ENCODE data around the gene C1orf52. TPM values are rescaled to one million over a fixed set of nuclear protein-coding genes. Genes with fewer than 3 reads are reported as not detected.
A peak's percentile ranks its signal among the peaks of the same experiment; 100 is the strongest.

C1orf52 gene
- total RNA-seq, 1 experiment from 2014 or later = 44.5 TPM

DNA sequence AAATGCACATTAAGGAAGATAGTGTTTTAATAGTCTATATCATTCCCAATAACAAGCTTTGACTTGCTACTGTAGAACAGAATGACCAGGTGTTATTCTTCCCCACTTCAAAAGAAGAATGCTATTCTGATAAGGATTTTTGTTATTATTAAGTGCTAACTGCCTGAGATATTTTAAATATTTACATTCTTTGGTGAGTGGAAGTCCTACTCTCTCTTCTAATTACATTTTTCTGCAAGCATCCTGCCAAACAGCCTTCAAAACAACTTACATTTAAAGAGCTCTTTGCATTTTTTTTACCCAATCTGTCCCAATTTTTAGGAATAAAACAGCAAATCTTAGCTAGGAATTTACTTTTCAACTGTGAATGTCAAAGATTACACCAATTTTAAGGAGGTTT lies 35.2 kb downstream of the C1orf52 start:
- H3K36me3 Mint-ChIP-seq = no peaks in the 10 kb centered on the region
- TF ChIP-seq ZNF396 (CRISPR knock-in tag; IDR thresholded peaks at IDR 0.05; ENCODE audit: borderline replicate concordance) (no peak), MXD4 (CRISPR knock-in tag; IDR thresholded peaks at IDR 0.05; ENCODE audit: borderline replicate concordance) (no peak), ELF4 (CRISPR knock-in tag; IDR thresholded peaks at IDR 0.05; ENCODE audit: low read depth) (no peak), EMX1 (CRISPR knock-in tag; IDR thresholded peaks at IDR 0.05) (no peak), MYBL2 (CRISPR knock-in tag; IDR thresholded peaks at IDR 0.05) (no peak), ZNF138 (CRISPR knock-in tag; conservative IDR thresholded peaks at IDR 0.05) (no peak), ZNF671 (CRISPR knock-in tag; IDR thresholded peaks at IDR 0.05) (no peak)
- TF ChIP-seq, protein P1, sequence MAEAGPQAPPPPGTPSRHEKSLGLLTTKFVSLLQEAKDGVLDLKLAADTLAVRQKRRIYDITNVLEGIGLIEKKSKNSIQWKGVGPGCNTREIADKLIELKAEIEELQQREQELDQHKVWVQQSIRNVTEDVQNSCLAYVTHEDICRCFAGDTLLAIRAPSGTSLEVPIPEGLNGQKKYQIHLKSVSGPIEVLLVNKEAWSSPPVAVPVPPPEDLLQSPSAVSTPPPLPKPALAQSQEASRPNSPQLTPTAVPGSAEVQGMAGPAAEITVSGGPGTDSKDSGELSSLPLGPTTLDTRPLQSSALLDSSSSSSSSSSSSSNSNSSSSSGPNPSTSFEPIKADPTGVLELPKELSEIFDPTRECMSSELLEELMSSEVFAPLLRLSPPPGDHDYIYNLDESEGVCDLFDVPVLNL (CRISPR knock-in tag; IDR thresholded peaks at IDR 0.05; ENCODE audit: borderline replicate concordance, low read depth) = no peak
- TF ChIP-seq, protein P2, sequence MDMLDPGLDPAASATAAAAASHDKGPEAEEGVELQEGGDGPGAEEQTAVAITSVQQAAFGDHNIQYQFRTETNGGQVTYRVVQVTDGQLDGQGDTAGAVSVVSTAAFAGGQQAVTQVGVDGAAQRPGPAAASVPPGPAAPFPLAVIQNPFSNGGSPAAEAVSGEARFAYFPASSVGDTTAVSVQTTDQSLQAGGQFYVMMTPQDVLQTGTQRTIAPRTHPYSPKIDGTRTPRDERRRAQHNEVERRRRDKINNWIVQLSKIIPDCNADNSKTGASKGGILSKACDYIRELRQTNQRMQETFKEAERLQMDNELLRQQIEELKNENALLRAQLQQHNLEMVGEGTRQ (CRISPR knock-in tag; IDR thresholded peaks at IDR 0.05) = no peak
- TF ChIP-seq, protein P3, sequence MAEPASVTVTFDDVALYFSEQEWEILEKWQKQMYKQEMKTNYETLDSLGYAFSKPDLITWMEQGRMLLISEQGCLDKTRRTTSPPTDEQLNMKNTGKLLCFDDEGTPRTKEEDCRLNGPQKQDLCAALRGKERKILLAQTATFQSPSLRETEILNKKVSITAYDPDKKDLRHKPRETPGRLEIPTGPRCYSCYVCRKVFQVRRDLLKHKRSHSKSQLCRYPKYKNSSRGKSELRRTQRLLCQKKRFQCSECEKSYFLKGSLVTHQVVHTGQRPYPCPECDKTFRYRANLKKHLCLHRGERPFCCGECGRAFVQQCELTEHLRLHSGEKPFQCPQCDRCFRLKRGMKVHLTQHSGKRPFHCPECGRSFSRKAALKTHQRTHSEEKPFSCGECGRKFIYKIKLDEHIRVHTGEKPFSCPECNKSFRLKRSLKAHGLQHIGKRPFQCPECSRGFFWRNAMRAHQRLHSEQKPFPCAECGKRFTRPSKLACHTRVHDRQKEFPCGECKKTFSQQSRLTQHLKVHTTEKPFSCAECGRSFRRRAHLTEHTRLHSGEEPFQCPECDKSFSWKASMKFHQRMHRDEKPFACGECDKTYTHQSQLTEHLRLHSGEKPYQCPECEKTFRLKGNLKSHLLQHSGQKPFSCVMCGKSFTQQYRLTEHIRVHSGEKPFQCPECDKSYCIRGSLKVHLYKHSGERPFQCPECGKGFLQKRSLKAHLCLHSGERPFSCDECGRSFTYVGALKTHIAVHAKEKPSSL (CRISPR knock-in tag; conservative IDR thresholded peaks at IDR 0.05) = no peak
- TF ChIP-seq, protein P4, sequence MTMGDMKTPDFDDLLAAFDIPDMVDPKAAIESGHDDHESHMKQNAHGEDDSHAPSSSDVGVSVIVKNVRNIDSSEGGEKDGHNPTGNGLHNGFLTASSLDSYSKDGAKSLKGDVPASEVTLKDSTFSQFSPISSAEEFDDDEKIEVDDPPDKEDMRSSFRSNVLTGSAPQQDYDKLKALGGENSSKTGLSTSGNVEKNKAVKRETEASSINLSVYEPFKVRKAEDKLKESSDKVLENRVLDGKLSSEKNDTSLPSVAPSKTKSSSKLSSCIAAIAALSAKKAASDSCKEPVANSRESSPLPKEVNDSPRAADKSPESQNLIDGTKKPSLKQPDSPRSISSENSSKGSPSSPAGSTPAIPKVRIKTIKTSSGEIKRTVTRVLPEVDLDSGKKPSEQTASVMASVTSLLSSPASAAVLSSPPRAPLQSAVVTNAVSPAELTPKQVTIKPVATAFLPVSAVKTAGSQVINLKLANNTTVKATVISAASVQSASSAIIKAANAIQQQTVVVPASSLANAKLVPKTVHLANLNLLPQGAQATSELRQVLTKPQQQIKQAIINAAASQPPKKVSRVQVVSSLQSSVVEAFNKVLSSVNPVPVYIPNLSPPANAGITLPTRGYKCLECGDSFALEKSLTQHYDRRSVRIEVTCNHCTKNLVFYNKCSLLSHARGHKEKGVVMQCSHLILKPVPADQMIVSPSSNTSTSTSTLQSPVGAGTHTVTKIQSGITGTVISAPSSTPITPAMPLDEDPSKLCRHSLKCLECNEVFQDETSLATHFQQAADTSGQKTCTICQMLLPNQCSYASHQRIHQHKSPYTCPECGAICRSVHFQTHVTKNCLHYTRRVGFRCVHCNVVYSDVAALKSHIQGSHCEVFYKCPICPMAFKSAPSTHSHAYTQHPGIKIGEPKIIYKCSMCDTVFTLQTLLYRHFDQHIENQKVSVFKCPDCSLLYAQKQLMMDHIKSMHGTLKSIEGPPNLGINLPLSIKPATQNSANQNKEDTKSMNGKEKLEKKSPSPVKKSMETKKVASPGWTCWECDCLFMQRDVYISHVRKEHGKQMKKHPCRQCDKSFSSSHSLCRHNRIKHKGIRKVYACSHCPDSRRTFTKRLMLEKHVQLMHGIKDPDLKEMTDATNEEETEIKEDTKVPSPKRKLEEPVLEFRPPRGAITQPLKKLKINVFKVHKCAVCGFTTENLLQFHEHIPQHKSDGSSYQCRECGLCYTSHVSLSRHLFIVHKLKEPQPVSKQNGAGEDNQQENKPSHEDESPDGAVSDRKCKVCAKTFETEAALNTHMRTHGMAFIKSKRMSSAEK (CRISPR knock-in tag; IDR thresholded peaks at IDR 0.05; ENCODE audit: borderline replicate concordance) = no peak
- TF ChIP-seq, protein P5, sequence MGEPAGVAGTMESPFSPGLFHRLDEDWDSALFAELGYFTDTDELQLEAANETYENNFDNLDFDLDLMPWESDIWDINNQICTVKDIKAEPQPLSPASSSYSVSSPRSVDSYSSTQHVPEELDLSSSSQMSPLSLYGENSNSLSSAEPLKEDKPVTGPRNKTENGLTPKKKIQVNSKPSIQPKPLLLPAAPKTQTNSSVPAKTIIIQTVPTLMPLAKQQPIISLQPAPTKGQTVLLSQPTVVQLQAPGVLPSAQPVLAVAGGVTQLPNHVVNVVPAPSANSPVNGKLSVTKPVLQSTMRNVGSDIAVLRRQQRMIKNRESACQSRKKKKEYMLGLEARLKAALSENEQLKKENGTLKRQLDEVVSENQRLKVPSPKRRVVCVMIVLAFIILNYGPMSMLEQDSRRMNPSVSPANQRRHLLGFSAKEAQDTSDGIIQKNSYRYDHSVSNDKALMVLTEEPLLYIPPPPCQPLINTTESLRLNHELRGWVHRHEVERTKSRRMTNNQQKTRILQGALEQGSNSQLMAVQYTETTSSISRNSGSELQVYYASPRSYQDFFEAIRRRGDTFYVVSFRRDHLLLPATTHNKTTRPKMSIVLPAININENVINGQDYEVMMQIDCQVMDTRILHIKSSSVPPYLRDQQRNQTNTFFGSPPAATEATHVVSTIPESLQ (CRISPR knock-in tag; IDR thresholded peaks at IDR 0.05) = no peak
- TF ChIP-seq, protein P6, sequence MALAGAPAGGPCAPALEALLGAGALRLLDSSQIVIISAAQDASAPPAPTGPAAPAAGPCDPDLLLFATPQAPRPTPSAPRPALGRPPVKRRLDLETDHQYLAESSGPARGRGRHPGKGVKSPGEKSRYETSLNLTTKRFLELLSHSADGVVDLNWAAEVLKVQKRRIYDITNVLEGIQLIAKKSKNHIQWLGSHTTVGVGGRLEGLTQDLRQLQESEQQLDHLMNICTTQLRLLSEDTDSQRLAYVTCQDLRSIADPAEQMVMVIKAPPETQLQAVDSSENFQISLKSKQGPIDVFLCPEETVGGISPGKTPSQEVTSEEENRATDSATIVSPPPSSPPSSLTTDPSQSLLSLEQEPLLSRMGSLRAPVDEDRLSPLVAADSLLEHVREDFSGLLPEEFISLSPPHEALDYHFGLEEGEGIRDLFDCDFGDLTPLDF (CRISPR knock-in tag; IDR thresholded peaks at IDR 0.05) = no peak
- TF ChIP-seq, protein P7, sequence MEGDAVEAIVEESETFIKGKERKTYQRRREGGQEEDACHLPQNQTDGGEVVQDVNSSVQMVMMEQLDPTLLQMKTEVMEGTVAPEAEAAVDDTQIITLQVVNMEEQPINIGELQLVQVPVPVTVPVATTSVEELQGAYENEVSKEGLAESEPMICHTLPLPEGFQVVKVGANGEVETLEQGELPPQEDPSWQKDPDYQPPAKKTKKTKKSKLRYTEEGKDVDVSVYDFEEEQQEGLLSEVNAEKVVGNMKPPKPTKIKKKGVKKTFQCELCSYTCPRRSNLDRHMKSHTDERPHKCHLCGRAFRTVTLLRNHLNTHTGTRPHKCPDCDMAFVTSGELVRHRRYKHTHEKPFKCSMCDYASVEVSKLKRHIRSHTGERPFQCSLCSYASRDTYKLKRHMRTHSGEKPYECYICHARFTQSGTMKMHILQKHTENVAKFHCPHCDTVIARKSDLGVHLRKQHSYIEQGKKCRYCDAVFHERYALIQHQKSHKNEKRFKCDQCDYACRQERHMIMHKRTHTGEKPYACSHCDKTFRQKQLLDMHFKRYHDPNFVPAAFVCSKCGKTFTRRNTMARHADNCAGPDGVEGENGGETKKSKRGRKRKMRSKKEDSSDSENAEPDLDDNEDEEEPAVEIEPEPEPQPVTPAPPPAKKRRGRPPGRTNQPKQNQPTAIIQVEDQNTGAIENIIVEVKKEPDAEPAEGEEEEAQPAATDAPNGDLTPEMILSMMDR (IDR thresholded peaks at IDR 0.05) = no peak
- H3K27me3 Mint-ChIP-seq (ENCODE audit: low read depth) = no peaks in the 10 kb centered on the region
- H3K4me3 Mint-ChIP-seq = no peak overlapping the region
- peak overlapping the region; percentile 71; the same call in 1 of the 2 replicates for H3K27ac Mint-ChIP-seq
- DNase-seq (ENCODE audit: low spot score) = no peak
- no peak for ATAC-seq
- no peaks in the 10 kb centered on the region for H3K9me3 Mint-ChIP-seq
- ChIA-PET CTCF (interaction anchor here (1.3 to 3.4 kb wide), 6 partner anchors 16 to 280 kb away, joined by 4 to 19 read pairs (median 8); partner anchors contain the start of gene C1orf52), POLR2A (interaction anchor here (1.0 to 1.4 kb wide), 3 partner anchors 23 to 52 kb away, joined by 3 to 5 read pairs (median 3); partner anchors contain the start of genes BCL10, C1orf52 and SYDE2)
- peaks cover 49% of the 10 kb centered on the region for H3K4me1 Mint-ChIP-seq
